GM21515 (cell line): Measurements from ENCODE around the gene SCNN1A.

Source experiments
- ATAC-seq: cut with Tn5 transposase; IDR thresholded peaks from one replicate; pipeline ENCODE4 v1.9.1; 2021; ENCODE audit not compliant: unreplicated experiment

SCNN1A gene

GRCh38 chr12:6384499-6385436, 9.4 kb upstream of the SCNN1A start:
- ATAC-seq: no peak

GRCh38 chr12:6383572-6384498, 8.5 kb upstream of the SCNN1A start, which contains the start of gene LTBR:
LTBR (plus strand) TSS chr12:6384162; CDS start chr12:6384359, 197 bp downstream.
- ATAC-seq: no peak

GRCh38 chr12:6382982-6383381, 7.6 kb upstream of the SCNN1A start:
- ATAC-seq: no peak

- no peak for ATAC-seq
Observed at GRCh38 chr12:6382371-6382770, 7.0 kb upstream of the SCNN1A start.

- ATAC-seq: no peak
Observed at GRCh38 chr12:6380141-6381121, 5.1 kb upstream of the SCNN1A start.

GRCh38 chr12:6378709-6379472, 3.5 kb upstream of the SCNN1A start:
- ATAC-seq: no peak

GRCh38 chr12:6377667-6377994, 2.3 kb upstream of the SCNN1A start:
- no peak for ATAC-seq

- ATAC-seq: no peak
Observed at GRCh38 chr12:6376870-6377666, 1.7 kb upstream of the SCNN1A start.

GRCh38 chr12:6376079-6376869, 911 bp upstream of the SCNN1A start:
- ATAC-seq: no peak

- ATAC-seq: no peak
Observed at GRCh38 chr12:6374786-6375160, 590 bp downstream of the SCNN1A start.

GRCh38 chr12:6374028-6374785, 1.2 kb downstream of the SCNN1A start:
- ATAC-seq: no peak

- no peak for ATAC-seq
Observed at GRCh38 chr12:6373022-6373787, 2.2 kb downstream of the SCNN1A start.

GRCh38 chr12:6372403-6373003, 2.9 kb downstream of the SCNN1A start:
- no peak for ATAC-seq

- ATAC-seq: no peak
Observed at GRCh38 chr12:6370994-6371754, 4.2 kb downstream of the SCNN1A start.

GRCh38 chr12:6370576-6370935, 4.8 kb downstream of the SCNN1A start:
- no peak for ATAC-seq
